GM10266 (cell line): ENCODE results near the gene KRT7.
A peak's percentile ranks its signal among the peaks of the same experiment; 100 is the strongest.
"Not testable (repeated sequence)": the region's sequence is repeated elsewhere in the genome, so short reads cannot be mapped to it uniquely, and the experiment has no call there.

Source experiments
- DNase-seq: peaks from one replicate; pipeline ENCODE4 v3.0.0; 2012; ENCODE audit errors: extremely low spot score
- CTCF ChIP-seq: IDR thresholded peaks from 2 replicates; pipeline ENCODE4 v1.5.1; 2012; ENCODE audit warnings: mild to moderate bottlenecking, low read depth; ENCODE audit not compliant: control insufficient read depth, insufficient read depth; ENCODE audit errors: missing control alignments

The KRT7 gene

DNA sequence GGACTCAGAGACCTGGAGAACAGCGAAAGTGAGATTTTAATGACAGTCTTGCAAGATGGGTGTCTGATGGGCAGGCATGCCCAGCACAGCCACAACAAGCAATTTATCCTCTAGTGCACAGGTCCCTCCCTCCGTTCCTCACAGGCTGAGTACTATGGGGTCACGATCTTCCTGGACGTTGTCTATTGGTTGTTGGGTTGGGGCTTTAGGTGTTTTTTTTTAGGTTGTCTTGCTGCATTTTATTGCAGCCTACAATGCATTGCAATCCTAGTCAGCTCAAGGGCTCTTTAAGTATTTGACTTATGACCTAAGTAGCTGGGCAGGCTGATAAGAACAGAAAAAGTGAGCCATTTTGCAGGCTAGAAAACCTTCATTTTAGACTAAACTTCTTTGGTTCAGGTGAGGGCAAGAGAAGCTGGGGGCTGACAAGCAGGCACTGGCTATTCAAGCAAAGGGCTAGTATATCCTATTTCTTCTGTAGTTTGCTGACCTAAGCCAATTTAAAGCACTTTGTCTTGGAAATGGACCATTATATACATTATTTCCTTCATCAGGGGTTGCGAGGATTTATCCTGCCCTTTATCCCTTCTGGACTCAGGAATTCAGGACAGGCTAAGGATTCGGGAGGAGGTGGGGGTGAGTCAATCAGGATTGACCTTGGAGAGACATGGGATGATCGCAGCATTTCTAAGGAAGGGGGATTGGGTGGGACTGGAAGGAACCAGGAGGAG, 6.0 kb downstream of the KRT7 start:
- TF ChIP-seq CTCF: no peak
- no peak for DNase-seq

DNA sequence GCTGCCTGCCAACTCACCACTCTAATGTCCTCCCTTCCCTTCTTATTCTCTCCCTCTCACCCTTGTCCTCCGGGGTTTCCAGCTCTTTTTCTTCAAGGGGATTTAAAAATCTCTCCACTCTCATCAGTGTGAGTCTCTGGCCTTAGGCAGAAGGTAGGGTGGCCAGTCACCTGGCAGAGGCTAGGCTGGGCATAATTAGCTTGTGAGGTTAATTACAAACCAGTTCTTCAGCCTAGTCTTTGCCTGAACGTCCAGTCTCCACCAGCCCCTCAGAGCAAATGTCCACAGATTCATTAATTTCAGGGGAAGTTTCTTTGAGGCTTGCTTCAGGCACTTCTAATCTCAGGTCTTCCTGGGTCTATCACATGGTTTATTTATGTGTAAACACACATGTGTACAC, 6.7 kb downstream of the KRT7 start:
- no peak for DNase-seq
- no peak for TF ChIP-seq CTCF

DNA sequence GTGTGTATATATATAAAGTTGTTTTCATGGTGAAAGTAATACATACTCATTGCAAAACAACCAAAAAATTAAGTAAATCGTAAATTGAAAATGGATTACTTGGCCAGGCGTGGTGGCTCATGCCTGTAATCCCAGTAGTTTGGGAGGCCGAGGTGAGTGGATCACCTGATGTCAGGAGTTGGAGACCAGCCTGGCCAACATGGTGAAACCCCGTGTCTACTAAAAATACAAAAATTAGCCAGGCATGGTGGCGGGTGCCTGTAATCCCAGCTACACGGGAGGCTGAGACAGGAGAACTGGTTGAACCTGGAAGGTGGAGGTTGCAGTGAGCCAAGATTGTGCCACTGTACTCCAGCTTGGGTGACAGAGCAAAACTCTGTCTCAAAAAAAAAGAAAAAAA, 7.2 kb downstream of the KRT7 start:
- not testable (repeated sequence) for DNase-seq

GRCh38 chr12:52241205-52241842, 8.3 kb downstream of the KRT7 start:
- TF ChIP-seq CTCF: no peak
- no peak for DNase-seq

GRCh38 chr12:52242442-52243258, 9.6 kb downstream of the KRT7 start:
- no peak for DNase-seq
- no peak for TF ChIP-seq CTCF

- no peak for TF ChIP-seq CTCF
- DNase-seq: no peak
These were observed 10.3 kb downstream of the KRT7 start for GRCh38 chr12:52243259-52243855.

DNA sequence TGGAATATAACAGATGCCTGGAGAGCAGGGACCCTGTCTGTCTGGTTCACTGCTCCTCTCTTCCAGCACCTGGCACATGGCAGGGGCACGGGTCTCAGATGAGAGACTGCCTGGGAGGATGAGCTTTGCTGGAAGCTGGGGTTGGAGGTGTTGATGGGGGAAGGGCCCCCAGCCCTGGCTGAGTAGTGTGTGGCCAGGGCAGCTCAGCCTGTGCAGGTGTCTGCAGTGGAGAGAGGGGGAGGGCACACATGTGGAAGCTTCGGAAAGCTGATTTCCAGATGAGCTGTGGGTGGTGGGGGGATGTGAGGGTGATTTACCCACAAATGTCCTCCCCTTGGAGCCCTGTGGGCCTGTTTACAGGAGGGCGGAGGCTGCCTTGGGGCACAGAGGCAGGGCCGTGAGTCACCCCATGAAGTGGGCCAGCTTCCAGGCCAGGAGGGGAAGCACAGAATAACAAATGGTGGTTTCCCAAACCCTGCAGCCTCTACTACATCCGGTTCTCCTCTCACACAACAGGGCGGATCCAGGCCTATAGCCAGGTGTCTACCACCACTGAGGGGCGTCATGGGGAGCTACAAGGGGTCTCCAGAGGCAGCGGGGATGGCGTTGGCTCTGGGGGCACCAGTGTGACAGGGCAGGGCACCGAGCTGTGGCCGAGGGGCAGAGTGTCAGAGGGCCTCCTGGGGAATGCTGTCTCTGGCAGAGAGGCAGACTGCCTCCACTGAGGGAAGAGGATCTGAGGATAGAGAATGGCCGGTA, 11.0 kb downstream of the KRT7 start:
- no peak for TF ChIP-seq CTCF
- peak; percentile 92 for DNase-seq
